Duodenal mucosa (tissue), 2 donors: ENCODE data around the gene ATAD1.
"Not testable (repeated sequence)": the region's sequence is repeated elsewhere in the genome, so short reads cannot be mapped to it uniquely, and the experiment has no call there.

ENCODE experiments used
- H3K27ac ChIP-seq: one replicate; pipeline ENCODE4 v1.7.0; 2013; ENCODE audit warnings: low read depth, low read length
- H3K27me3 ChIP-seq, 2 donors: one replicate each; pipeline ENCODE4 v1.7.0; 2013; ENCODE audit warnings: low read length in 2 of 2, control low read depth in 1 of 2; ENCODE audit not compliant: insufficient read depth in 2 of 2, control insufficient read depth in 1 of 2
- H3K36me3 ChIP-seq, 2 donors: one replicate each; pipeline ENCODE4 v1.7.0; 2013; ENCODE audit warnings: low read length in 2 of 2, control low read depth in 1 of 2; ENCODE audit not compliant: insufficient read depth in 2 of 2, control insufficient read depth in 1 of 2
- H3K4me1 ChIP-seq, 2 donors: one replicate each; pipeline ENCODE4 v1.7.0; 2013; ENCODE audit warnings: low read length in 2 of 2, control low read depth in 1 of 2; ENCODE audit not compliant: insufficient read depth in 2 of 2, control insufficient read depth in 1 of 2
- H3K4me3 ChIP-seq, 2 donors: one replicate each; pipeline ENCODE4 v1.7.0; 2013; ENCODE audit warnings: low read length in 2 of 2, low read depth in 1 of 2
- H3K9ac ChIP-seq, 2 donors: one replicate each; pipeline ENCODE4 v1.7.0; 2013; ENCODE audit warnings: low read length in 2 of 2, low read depth in 1 of 2
- H3K9me3 ChIP-seq, 2 donors: one replicate each; pipeline ENCODE4 v1.7.0; 2013; ENCODE audit warnings: low read length in 2 of 2, control low read depth in 1 of 2; ENCODE audit not compliant: control insufficient read depth in 1 of 2

Gene ATAD1

GRCh38 chr10:87761153-87761552 is 56.9 kb downstream of the ATAD1 start:
- Histone ChIP-seq H3K27ac (no peak overlapping the region), H3K4me1 (no peaks in the 10 kb centered on the region), H3K9me3 (no peaks in the 10 kb centered on the region), H3K9ac (no peak overlapping the region), H3K4me3 (no peak overlapping the region), H3K36me3 (peaks cover 3 to 8% of the 10 kb centered on the region in 2 donors), H3K27me3 (no peaks in the 10 kb centered on the region)

GRCh38 chr10:87760195-87760905 is 57.7 kb downstream of the ATAD1 start:
- Histone ChIP-seq H3K4me1 (no peaks in the 10 kb centered on the region), H3K27ac (no peak overlapping the region), H3K9me3 (no peaks in the 10 kb centered on the region), H3K36me3 (peaks cover 0 to 10% of the 10 kb centered on the region in 2 donors), H3K27me3 (no peaks in the 10 kb centered on the region), H3K4me3 (no peak overlapping the region), H3K9ac (no peak overlapping the region)

- H3K27me3 ChIP-seq: no peaks in the 10 kb centered on the region
- H3K27ac ChIP-seq: no peak overlapping the region
- peaks cover 0 to 15% of the 10 kb centered on the region in 2 donors for H3K36me3 ChIP-seq
These were observed 58.5 kb downstream of the ATAD1 start for GRCh38 chr10:87759551-87759950.

GRCh38 chr10:87757685-87758084 is 60.3 kb downstream of the ATAD1 start:
- no peaks in the 10 kb centered on the region for H3K27me3 ChIP-seq
- no peaks in the 10 kb centered on the region for H3K4me1 ChIP-seq
- no peak overlapping the region for H3K9ac ChIP-seq
- no peak overlapping the region for H3K4me3 ChIP-seq
- H3K9me3 ChIP-seq: no peaks in the 10 kb centered on the region
- H3K27ac ChIP-seq: no peak overlapping the region
- peaks cover 0 to 24% of the 10 kb centered on the region in 2 donors for H3K36me3 ChIP-seq

More at GRCh38 chr10:87759551-87759950, 58.5 kb downstream of the ATAD1 start:
- Histone ChIP-seq H3K4me3 (no peak overlapping the region), H3K9ac (no peak overlapping the region), H3K4me1 (no peaks in the 10 kb centered on the region), H3K9me3 (no peaks in the 10 kb centered on the region)

GRCh38 chr10:87753995-87754866 is 63.8 kb downstream of the ATAD1 start:
- Histone ChIP-seq H3K36me3 (peaks cover 4 to 24% of the 10 kb centered on the region in 2 donors), H3K9me3 (no peaks in the 10 kb centered on the region)

GRCh38 chr10:87752566-87752965 is 65.5 kb downstream of the ATAD1 start:
- Histone ChIP-seq H3K9me3 (no peaks in the 10 kb centered on the region), H3K36me3 (peaks cover 4 to 24% of the 10 kb centered on the region in 2 donors), H3K27me3 (no peaks in the 10 kb centered on the region), H3K9ac (no peak overlapping the region), H3K4me3 (no peak overlapping the region), H3K27ac (no peak overlapping the region), H3K4me1 (no peaks in the 10 kb centered on the region)

More at GRCh38 chr10:87753995-87754866, 63.8 kb downstream of the ATAD1 start:
- Histone ChIP-seq H3K27ac (no peak overlapping the region), H3K27me3 (no peaks in the 10 kb centered on the region), H3K4me1 (no peaks in the 10 kb centered on the region), H3K4me3 (no peak overlapping the region), H3K9ac (no peak overlapping the region)

DNA sequence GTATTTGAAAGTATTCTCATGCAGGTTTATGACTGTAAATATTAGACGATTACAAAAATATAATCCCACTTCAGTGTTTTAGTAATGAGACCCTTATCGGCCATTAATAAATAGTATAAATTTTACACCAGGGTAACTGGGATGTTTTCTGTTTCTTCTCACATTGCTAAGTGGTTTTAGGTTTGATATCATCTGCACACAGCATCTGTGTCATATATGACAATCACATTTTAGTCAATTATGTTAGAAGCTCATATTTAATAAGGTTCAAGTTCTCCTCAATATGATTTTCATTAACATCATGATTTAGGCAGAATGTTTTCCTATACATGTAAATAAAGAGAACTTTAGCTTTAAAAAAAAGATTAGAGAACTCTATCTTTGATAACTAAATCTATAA is 66.8 kb downstream of the ATAD1 start:
- Histone ChIP-seq H3K9me3 (no peaks in the 10 kb centered on the region), H3K27ac (no peak overlapping the region), H3K36me3 (peaks cover 4 to 20% of the 10 kb centered on the region in 2 donors), H3K4me1 (no peaks in the 10 kb centered on the region), H3K27me3 (no peaks in the 10 kb centered on the region), H3K4me3 (no peak overlapping the region), H3K9ac (no peak overlapping the region)

GRCh38 chr10:87750817-87751216 is 67.2 kb downstream of the ATAD1 start:
- no peak overlapping the region for H3K9ac ChIP-seq
- H3K36me3 ChIP-seq: peaks cover 4 to 16% of the 10 kb centered on the region in 2 donors
- H3K27me3 ChIP-seq: no peaks in the 10 kb centered on the region
- H3K9me3 ChIP-seq: no peaks in the 10 kb centered on the region
- H3K27ac ChIP-seq: no peak overlapping the region
- no peak overlapping the region for H3K4me3 ChIP-seq
- H3K4me1 ChIP-seq: no peaks in the 10 kb centered on the region

- Histone ChIP-seq H3K4me1 (no peaks in the 10 kb centered on the region), H3K27ac (no peak overlapping the region), H3K9me3 (no peaks in the 10 kb centered on the region), H3K36me3 (peaks cover 4 to 20% of the 10 kb centered on the region in 2 donors), H3K4me3 (no peak overlapping the region), H3K9ac (no peak overlapping the region), H3K27me3 (no peaks in the 10 kb centered on the region)
These were observed 67.9 kb downstream of the ATAD1 start for GRCh38 chr10:87750001-87750671.

DNA sequence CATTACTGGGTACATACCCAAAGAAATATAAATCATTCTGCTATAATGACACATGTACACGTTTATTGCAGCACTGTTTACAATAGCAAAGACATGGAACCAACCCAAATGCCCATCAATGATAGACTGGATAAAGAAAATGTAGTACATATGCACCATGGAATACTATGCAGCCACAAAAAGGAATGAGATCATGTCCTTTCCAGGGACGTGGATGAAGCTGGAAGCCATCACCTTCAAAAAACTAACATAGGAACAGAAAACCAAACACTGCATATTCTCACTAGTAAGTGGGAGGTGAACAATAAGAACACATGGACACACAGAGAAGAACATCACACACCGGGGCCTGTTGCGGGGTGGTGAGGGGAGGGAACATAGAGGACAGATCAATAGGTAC is 69.8 kb downstream of the ATAD1 start:
- not testable (repeated sequence) for H3K4me3 ChIP-seq, H3K27me3 ChIP-seq, H3K9me3 ChIP-seq, H3K27ac ChIP-seq, H3K9ac ChIP-seq, H3K4me1 ChIP-seq
- H3K36me3 ChIP-seq: peaks cover 4 to 14% of the 10 kb centered on the region in 2 donors
